PC-3 (cell line): ENCODE measurements around the gene PPP1R3G.

Experiments
- EZH2phosphoT487 ChIP-seq: fragments of 300-600 bp; sonication (generic); IDR thresholded peaks from 2 replicates; pipeline ENCODE4 v1.6.1; 2018; ENCODE audit warnings: mild to moderate bottlenecking, antibody characterized with exemption, low read length, borderline replicate concordance
- TF ChIP-seq, protein P1 (sequence below): fragments of 300-600 bp; sonication (generic); conservative IDR thresholded peaks from 2 replicates; pipeline ENCODE4 v1.5.1; 2017; ENCODE audit warnings: antibody characterized with exemption, low read depth, mild to moderate bottlenecking, low read length

DNA sequence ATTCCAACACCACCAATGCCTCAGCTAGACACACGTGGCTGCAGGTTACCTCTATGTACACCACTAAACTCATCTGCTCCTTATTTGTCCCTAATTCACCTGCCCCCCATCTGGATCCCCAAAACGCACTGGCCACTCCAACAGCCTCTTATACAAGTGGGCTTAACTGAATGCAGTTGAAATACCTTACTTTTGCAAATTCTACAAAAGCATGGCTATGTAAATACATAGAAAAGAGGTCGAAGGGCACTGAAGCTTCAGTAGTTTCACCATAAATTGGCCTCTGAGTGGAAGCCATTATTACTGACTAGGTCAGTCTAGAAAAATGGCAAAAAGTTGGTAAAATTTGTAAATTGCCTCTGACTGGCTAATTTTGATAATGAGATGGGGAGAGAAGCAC is 11.1 kb upstream of the PPP1R3G start:
- TF ChIP-seq, protein P1, sequence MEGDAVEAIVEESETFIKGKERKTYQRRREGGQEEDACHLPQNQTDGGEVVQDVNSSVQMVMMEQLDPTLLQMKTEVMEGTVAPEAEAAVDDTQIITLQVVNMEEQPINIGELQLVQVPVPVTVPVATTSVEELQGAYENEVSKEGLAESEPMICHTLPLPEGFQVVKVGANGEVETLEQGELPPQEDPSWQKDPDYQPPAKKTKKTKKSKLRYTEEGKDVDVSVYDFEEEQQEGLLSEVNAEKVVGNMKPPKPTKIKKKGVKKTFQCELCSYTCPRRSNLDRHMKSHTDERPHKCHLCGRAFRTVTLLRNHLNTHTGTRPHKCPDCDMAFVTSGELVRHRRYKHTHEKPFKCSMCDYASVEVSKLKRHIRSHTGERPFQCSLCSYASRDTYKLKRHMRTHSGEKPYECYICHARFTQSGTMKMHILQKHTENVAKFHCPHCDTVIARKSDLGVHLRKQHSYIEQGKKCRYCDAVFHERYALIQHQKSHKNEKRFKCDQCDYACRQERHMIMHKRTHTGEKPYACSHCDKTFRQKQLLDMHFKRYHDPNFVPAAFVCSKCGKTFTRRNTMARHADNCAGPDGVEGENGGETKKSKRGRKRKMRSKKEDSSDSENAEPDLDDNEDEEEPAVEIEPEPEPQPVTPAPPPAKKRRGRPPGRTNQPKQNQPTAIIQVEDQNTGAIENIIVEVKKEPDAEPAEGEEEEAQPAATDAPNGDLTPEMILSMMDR: no peak
- no peak for TF ChIP-seq EZH2phosphoT487
